Mesodermal cell (in vitro differentiated cells): ENCODE results near the gene MMP15.

Source experiments
- H3K27ac ChIP-seq: 2 replicates; pipeline ENCODE4 v1.7.0; 2013; ENCODE audit warnings: mild to moderate bottlenecking, low read depth, low read length, moderate library complexity; ENCODE audit not compliant: severe bottlenecking
- H3K36me3 ChIP-seq: 2 replicates; pipeline ENCODE4 v1.7.1; 2013; ENCODE audit warnings: mild to moderate bottlenecking, low read length, moderate library complexity; ENCODE audit not compliant: control insufficient read depth, insufficient read depth
- H3K4me1 ChIP-seq: one replicate; pipeline ENCODE4 v1.7.1; 2013; ENCODE audit warnings: mild to moderate bottlenecking, low read length; ENCODE audit not compliant: insufficient read depth, control insufficient read depth, poor library complexity, severe bottlenecking
- H3K4me3 ChIP-seq: 2 replicates; pipeline ENCODE4 v1.7.0; 2013; ENCODE audit warnings: low read length, control low read depth, mild to moderate bottlenecking; ENCODE audit not compliant: insufficient read depth, poor library complexity, severe bottlenecking; ENCODE audit errors: extremely low read depth
- H3K9me3 ChIP-seq: 2 replicates; pipeline ENCODE4 v1.7.1; 2013; ENCODE audit warnings: mild to moderate bottlenecking, low read length, moderate library complexity; ENCODE audit not compliant: control insufficient read depth
- WGBS, 2 experiments: methylation state at CpG; one replicate each; pipeline ENCODE4 v1.1.5; 2013; ENCODE audit warnings: missing lambda C conversion rate in 2 of 2; ENCODE audit not compliant: insufficient coverage in 2 of 2; 5-methylcytosine and 5-hydroxymethylcytosine counted together

The MMP15 gene

DNA sequence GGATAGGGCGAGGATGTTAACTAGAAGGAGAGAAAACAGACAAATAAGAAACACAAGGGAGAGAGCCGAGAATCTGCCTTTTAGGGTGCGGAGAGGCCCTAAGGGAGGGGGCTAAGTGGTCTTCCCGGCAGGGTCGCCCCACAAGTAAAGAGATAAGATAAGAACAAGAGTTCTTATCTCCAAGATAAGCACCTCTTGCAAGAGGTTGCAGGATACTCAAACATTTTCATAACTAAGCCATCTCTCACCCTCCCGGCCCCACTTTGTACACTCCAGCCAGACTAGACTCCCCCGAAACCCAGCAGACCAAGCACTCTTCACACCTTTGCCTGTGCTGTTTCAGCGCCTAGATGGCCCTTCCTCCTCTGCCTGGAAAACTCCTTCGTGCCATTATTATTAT is 39.4 kb upstream of the MMP15 start:
- no peaks in the 10 kb centered on the region for H3K36me3 ChIP-seq
- H3K27ac ChIP-seq: no peak overlapping the region
- H3K4me3 ChIP-seq: no peak overlapping the region
- 64 to 71% methylated on average over 4 to 7 of the region's 9 CpGs for WGBS, 2 experiments
- no peaks in the 10 kb centered on the region for H3K9me3 ChIP-seq
- H3K4me1 ChIP-seq: no peaks in the 10 kb centered on the region

- H3K4me3 ChIP-seq: no peak overlapping the region
- no peaks in the 10 kb centered on the region for H3K9me3 ChIP-seq
- no peaks in the 10 kb centered on the region for H3K4me1 ChIP-seq
- 93 to 94% methylated on average over 3 to 6 of the region's 8 CpGs for WGBS, 2 experiments
- no peak overlapping the region for H3K27ac ChIP-seq
- H3K36me3 ChIP-seq: no peaks in the 10 kb centered on the region
These were observed 37.9 kb upstream of the MMP15 start for GRCh38 chr16:57987441-57988177.

DNA sequence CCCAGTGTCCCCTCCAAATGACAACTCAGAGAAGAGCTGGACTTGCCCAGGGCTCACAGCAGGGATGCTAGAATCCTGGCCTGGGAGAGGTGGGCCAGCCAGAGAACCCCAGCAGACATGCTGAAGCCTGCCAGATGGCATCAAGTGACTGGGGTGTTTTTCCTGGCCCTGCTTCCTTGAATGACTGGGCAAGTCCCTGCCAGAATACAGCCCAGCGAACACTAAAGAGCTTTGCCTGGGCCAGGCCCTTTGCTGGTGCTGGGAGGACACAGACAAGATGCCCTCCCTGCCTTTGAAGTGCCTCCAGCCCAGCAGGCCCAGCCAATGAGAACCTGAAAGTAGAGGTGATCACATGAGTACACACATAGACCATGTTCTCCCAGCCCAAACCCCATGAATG is 36.6 kb upstream of the MMP15 start:
- H3K4me1 ChIP-seq: no peaks in the 10 kb centered on the region
- no peak overlapping the region for H3K27ac ChIP-seq
- H3K4me3 ChIP-seq: no peak overlapping the region
- H3K9me3 ChIP-seq: no peaks in the 10 kb centered on the region
- H3K36me3 ChIP-seq: peaks cover 5% of the 10 kb centered on the region
- 75% methylated on average over 1 of the region's 1 CpG; no CpG with 5 or more reads in 1 of the 2 experiments for WGBS, 2 experiments

- no peak overlapping the region for H3K4me3 ChIP-seq
- no peak overlapping the region for H3K27ac ChIP-seq
- no peaks in the 10 kb centered on the region for H3K9me3 ChIP-seq
- H3K4me1 ChIP-seq: peaks cover 5% of the 10 kb centered on the region
- peaks cover 26% of the 10 kb centered on the region for H3K36me3 ChIP-seq
- WGBS, 2 experiments: 92 to 94% methylated on average over 8 to 9 of the region's 11 CpGs
These were observed 33.9 kb upstream of the MMP15 start for GRCh38 chr16:57991551-57992059.

- Histone ChIP-seq H3K4me3 (no peak overlapping the region), H3K9me3 (no peaks in the 10 kb centered on the region), H3K27ac (no peak overlapping the region), H3K36me3 (peaks cover 28% of the 10 kb centered on the region), H3K4me1 (peaks cover 5% of the 10 kb centered on the region)
- 90 to 95% methylated on average over 6 of the region's 6 CpGs for WGBS, 2 experiments
These were observed 33.5 kb upstream of the MMP15 start for GRCh38 chr16:57992084-57992483.

DNA sequence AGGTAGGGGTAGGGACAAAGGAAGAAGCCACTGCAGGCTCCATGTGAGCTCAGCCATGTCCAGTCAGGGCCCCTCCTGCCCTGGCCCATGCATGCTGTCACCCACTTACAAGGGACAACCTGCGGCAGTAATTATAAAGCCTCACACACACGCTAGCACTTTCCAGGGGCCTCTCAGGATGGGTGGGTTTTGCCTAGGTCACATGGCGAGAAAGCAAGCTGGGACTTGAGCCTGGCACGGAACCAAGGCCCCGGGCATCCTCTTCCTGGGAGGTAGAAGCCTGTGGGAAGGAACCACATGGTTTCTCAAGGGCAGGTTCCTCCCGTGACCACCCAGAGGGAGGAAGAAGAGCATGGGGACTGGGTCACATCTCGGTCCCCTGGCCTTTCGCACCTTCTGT is 32.1 kb upstream of the MMP15 start:
- Histone ChIP-seq H3K4me1 (peaks cover 8% of the 10 kb centered on the region), H3K4me3 (no peak overlapping the region), H3K9me3 (no peaks in the 10 kb centered on the region), H3K27ac (no peak overlapping the region), H3K36me3 (peaks cover 40% of the 10 kb centered on the region)
- 94 to 95% methylated on average over 6 to 8 of the region's 8 CpGs for WGBS, 2 experiments

- 89 to 100% methylated on average over 2 to 3 of the region's 5 CpGs for WGBS, 2 experiments
- Histone ChIP-seq H3K4me1 (peaks cover 11% of the 10 kb centered on the region), H3K27ac (no peak overlapping the region), H3K36me3 (peaks cover 40% of the 10 kb centered on the region), H3K9me3 (no peaks in the 10 kb centered on the region), H3K4me3 (no peak overlapping the region)
These were observed 31.7 kb upstream of the MMP15 start for GRCh38 chr16:57993897-57994296.

GRCh38 chr16:57994361-57994760 is 31.2 kb upstream of the MMP15 start:
- H3K4me3 ChIP-seq: no peak overlapping the region
- peaks cover 14% of the 10 kb centered on the region for H3K4me1 ChIP-seq
- H3K36me3 ChIP-seq: peaks cover 40% of the 10 kb centered on the region
- H3K9me3 ChIP-seq: no peaks in the 10 kb centered on the region
- no peak overlapping the region for H3K27ac ChIP-seq
- WGBS, 2 experiments: 97 to 100% methylated on average over 3 of the region's 4 CpGs

DNA sequence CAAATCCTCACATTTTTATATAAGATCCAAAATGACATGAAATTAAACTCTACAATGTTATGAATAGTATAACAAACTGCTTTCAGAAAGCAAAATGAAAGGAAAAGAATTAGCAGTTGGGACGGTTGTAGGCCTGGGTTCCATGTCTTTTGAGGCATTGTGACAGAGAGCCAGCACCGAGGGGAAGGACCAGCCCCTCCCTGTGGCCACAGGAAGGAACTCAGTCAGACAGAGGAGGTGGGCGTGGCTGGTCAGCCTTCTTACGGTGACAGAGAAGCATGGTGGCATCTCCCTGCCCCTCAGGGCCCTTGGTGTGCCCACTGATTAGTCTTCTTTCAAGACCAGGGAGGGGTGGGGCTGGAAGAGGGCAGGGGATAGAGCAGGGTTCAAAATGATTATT is 30.8 kb upstream of the MMP15 start:
- H3K9me3 ChIP-seq: no peaks in the 10 kb centered on the region
- WGBS, 2 experiments: 33 to 52% methylated on average over 2 to 4 of the region's 4 CpGs

GRCh38 chr16:57995721-57996405 is 29.7 kb upstream of the MMP15 start:
- Histone ChIP-seq H3K9me3 (no peaks in the 10 kb centered on the region), H3K27ac (no peak overlapping the region), H3K4me3 (no peak overlapping the region), H3K36me3 (peaks cover 40% of the 10 kb centered on the region), H3K4me1 (peaks cover 14% of the 10 kb centered on the region)
- 87 to 94% methylated on average over 7 to 14 of the region's 18 CpGs for WGBS, 2 experiments

More for the DNA sequence above, 30.8 kb upstream of the MMP15 start:
- Histone ChIP-seq H3K36me3 (peaks cover 40% of the 10 kb centered on the region), H3K4me3 (no peak overlapping the region), H3K27ac (no peak overlapping the region), H3K4me1 (peaks cover 14% of the 10 kb centered on the region)
